Ishikawa (cell line): ENCODE data around the gene VPS26C.

Experiments used
- CEBPB ChIP-seq: IDR thresholded peaks from 2 replicates; pipeline ENCODE4 v1.6.1; 2012
- CREB1 ChIP-seq: IDR thresholded peaks from 2 replicates; pipeline ENCODE4 v1.6.1; 2012; ENCODE audit warnings: low read depth
- EGR1 ChIP-seq: IDR thresholded peaks from 2 replicates; pipeline ENCODE4 v1.6.1; 2012
- EP300 ChIP-seq: IDR thresholded peaks from 2 replicates; pipeline ENCODE4 v1.6.1; 2012; ENCODE audit warnings: borderline replicate concordance
- FOXM1 ChIP-seq: IDR thresholded peaks from 2 replicates; pipeline ENCODE4 v1.6.1; 2012; ENCODE audit warnings: low read depth, borderline replicate concordance
- NFIC ChIP-seq: IDR thresholded peaks from 2 replicates; pipeline ENCODE4 v1.6.1; 2012
- RAD21 ChIP-seq: IDR thresholded peaks from 2 replicates; pipeline ENCODE4 v1.6.1; 2012; ENCODE audit warnings: low read depth
- TAF1 ChIP-seq: IDR thresholded peaks from 2 replicates; pipeline ENCODE4 v1.6.1; 2012; ENCODE audit warnings: low read depth, mild to moderate bottlenecking
- TCF12 ChIP-seq: IDR thresholded peaks from 2 replicates; pipeline ENCODE4 v1.6.1; 2012; ENCODE audit warnings: low read depth
- TEAD4 ChIP-seq: IDR thresholded peaks from 2 replicates; pipeline ENCODE4 v1.6.1; 2012
- YY1 ChIP-seq: IDR thresholded peaks from 2 replicates; pipeline ENCODE4 v1.6.1; 2012; ENCODE audit warnings: low read depth
- ZBTB7A ChIP-seq: IDR thresholded peaks from 2 replicates; pipeline ENCODE4 v1.6.1; 2012; ENCODE audit warnings: low read depth
- TF ChIP-seq, protein P1 (sequence below): IDR thresholded peaks from 2 replicates; pipeline ENCODE4 v1.6.1; 2012; ENCODE audit warnings: low read depth, mild to moderate bottlenecking
- TF ChIP-seq, protein P2 (sequence below): IDR thresholded peaks from 2 replicates; pipeline ENCODE4 v1.6.1; 2012
- TF ChIP-seq, protein P3 (sequence below): IDR thresholded peaks from 2 replicates; pipeline ENCODE4 v1.6.1; 2012

The VPS26C gene

DNA sequence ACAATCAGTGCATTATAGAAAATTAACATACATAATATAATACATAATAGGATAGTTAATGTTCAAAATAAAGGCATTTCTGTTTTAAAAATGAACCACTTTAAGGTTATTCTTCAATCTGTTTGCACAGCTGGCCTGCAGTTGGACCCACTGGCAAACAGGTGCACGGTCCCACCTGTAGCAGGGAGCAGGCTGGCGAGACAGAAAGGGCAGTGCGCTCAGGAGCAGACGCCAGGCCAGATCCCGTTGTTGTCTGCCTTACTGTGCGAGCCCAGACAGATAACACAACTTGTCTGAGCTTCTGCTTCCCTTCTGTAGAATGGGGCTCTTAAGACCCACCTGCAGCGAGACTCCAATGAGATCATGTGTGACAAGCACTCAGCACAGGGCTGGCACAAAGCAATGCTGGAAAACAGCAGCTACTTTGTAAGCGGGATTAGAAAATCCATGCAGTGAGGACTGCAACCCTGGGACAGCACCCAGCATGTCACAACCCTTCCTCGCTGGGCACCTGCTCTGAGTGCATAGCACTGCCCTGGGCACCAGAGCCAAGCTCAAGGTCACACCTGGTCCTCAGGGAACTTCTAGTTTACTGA lies 33.5 kb downstream of the VPS26C start:
- TF ChIP-seq TEAD4: no peak
- TF ChIP-seq CREB1: no peak
- no peak for TF ChIP-seq FOXM1
- TF ChIP-seq ZBTB7A: no peak
- TF ChIP-seq, protein P1, sequence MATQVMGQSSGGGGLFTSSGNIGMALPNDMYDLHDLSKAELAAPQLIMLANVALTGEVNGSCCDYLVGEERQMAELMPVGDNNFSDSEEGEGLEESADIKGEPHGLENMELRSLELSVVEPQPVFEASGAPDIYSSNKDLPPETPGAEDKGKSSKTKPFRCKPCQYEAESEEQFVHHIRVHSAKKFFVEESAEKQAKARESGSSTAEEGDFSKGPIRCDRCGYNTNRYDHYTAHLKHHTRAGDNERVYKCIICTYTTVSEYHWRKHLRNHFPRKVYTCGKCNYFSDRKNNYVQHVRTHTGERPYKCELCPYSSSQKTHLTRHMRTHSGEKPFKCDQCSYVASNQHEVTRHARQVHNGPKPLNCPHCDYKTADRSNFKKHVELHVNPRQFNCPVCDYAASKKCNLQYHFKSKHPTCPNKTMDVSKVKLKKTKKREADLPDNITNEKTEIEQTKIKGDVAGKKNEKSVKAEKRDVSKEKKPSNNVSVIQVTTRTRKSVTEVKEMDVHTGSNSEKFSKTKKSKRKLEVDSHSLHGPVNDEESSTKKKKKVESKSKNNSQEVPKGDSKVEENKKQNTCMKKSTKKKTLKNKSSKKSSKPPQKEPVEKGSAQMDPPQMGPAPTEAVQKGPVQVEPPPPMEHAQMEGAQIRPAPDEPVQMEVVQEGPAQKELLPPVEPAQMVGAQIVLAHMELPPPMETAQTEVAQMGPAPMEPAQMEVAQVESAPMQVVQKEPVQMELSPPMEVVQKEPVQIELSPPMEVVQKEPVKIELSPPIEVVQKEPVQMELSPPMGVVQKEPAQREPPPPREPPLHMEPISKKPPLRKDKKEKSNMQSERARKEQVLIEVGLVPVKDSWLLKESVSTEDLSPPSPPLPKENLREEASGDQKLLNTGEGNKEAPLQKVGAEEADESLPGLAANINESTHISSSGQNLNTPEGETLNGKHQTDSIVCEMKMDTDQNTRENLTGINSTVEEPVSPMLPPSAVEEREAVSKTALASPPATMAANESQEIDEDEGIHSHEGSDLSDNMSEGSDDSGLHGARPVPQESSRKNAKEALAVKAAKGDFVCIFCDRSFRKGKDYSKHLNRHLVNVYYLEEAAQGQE: no peak
- TF ChIP-seq EP300: no peak
- no peak for TF ChIP-seq RAD21
- TF ChIP-seq, protein P2, sequence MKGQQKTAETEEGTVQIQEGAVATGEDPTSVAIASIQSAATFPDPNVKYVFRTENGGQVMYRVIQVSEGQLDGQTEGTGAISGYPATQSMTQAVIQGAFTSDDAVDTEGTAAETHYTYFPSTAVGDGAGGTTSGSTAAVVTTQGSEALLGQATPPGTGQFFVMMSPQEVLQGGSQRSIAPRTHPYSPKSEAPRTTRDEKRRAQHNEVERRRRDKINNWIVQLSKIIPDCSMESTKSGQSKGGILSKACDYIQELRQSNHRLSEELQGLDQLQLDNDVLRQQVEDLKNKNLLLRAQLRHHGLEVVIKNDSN: no peak
- TF ChIP-seq YY1: no peak
- no peak for TF ChIP-seq CEBPB
- TF ChIP-seq TAF1: no peak
- TF ChIP-seq TCF12: no peak
- no peak for TF ChIP-seq EGR1
- TF ChIP-seq, protein P3, sequence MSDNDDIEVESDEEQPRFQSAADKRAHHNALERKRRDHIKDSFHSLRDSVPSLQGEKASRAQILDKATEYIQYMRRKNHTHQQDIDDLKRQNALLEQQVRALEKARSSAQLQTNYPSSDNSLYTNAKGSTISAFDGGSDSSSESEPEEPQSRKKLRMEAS: no peak

DNA sequence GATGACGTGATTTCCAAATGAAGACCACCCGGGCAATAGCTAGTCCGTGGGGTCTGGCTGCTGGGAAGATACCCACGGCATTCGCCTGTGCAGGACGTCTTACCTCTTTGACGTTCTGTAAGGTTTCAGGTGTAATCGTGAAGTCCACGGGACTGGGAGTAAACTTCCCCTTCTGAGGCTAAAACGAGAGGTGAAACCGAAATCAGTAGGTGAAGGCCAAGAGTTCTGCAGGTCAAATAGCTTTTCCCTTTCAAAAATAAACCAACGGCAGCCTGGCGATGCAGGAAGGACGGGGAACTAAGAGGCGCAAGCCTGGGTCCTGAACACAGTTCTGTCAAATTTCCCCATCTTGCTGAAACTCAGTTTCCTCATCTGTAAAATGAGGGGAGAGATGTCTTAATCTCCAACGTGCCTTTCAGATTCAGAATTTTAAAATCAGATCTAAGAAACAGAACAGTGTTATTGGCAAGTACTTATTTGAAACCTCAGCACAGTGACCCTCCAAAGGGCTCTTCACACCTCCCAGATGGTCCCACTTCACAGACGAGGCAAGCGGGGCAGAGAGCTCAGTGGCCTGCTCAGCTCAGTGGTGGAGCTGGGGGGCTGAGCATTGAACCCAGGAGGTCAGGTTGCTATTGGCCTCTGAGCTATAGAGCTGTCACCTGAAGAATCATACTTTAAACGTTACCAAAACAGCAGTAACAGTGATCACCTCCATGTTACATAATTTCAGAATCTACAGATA lies 34.7 kb downstream of the VPS26C start:
- TF ChIP-seq ZBTB7A (no peak), TAF1 (no peak), FOXM1 (no peak), CEBPB (no peak), CREB1 (no peak), TEAD4 (no peak), TCF12 (no peak), YY1 (no peak), NFIC (no peak), RAD21 (no peak), EGR1 (no peak), EP300 (no peak)
- TF ChIP-seq, protein P3: no peak
- TF ChIP-seq, protein P2: no peak
- TF ChIP-seq, protein P1: no peak

DNA sequence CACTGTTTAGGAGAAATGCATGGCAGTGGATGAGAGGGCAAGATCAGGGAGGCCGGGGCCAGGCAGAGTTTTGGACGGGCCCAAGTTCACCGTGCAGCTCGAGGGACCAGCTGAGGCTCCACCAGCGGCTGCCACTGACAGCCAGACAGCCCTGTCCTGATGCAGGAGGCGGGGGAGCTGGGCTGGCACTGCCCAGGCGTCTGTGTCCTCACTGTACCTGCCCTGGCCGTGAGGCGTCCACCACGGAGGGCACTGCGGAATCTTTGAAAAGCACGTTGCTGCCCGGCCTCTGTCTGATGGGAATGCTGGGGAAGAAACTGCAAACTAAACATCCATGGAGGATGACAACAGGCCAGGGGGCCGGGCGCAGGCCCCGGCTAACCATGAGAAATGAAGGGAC lies 35.5 kb downstream of the VPS26C start:
- TF ChIP-seq, protein P1: no peak
- TF ChIP-seq RAD21 (no peak), TCF12 (no peak), TAF1 (no peak), YY1 (no peak), CEBPB (no peak), ZBTB7A (no peak)

DNA sequence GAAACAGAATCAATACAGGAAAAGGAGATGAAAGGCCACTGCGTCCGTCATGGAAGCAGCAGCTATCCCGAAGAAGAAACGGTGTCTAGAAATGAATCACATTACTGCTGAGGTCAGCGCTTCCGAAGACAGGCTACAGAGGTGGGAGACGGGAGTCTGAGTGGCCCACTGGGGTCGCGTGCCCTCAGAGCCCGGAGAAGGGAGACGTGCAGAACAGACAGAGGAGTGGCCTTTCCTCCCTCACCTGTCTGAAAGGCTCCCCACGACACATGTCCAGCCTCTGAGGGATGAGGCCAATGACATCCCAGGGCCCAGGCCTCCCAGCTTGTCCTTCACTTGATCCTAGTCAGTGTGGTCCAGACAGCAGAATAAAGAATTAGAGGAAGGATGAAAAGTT lies 35.9 kb downstream of the VPS26C start:
- TF ChIP-seq EP300: no peak
- TF ChIP-seq, protein P3: no peak
- no peak for TF ChIP-seq FOXM1
- no peak for TF ChIP-seq CREB1
- no peak for TF ChIP-seq TAF1
- TF ChIP-seq ZBTB7A: no peak
- TF ChIP-seq, protein P1: no peak
